ENCODE data around the gene TBC1D8.

The TBC1D8 gene

DNA sequence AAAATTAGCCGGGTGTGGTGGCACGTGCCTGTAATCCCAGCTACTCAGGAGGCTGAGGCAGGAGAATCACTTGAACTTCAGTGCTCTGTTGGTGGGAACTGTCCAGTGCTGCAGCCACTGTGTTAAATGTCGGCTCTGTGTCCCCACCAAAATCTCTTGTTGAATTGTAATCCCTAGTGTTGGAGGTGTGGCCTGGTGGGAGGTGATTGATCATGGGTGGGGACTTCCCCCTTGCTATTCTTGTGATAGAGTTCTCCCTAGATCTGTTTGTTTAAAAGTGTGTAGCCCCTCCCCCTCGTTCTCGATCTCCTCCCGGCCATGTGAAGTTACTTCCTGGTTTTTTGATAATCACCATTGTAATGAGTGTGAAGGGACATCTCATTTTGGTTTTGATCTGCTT lies 158.9 kb downstream of the TBC1D8 start:
- no peak overlapping the region for H3K27ac ChIP-seq (ENCODE audit: low read depth in 2 of 2, low read length in 2 of 2)
- no peaks in the 10 kb centered on the region for H3K9me3 ChIP-seq (ENCODE audit: control insufficient read depth in 2 of 2, low read length in 2 of 2)
- H3K4me3 ChIP-seq (ENCODE audit: low read length in 2 of 2): no peak overlapping the region
- no peaks in the 10 kb centered on the region for H3K27me3 ChIP-seq (ENCODE audit: control insufficient read depth in 2 of 2, insufficient read depth in 2 of 2, low read length in 2 of 2)
- peaks cover 9 to 13% of the 10 kb centered on the region in 2 donors for H3K36me3 ChIP-seq (ENCODE audit: control insufficient read depth in 2 of 2, insufficient read depth in 2 of 2, low read length in 2 of 2)
- H3K9ac ChIP-seq (ENCODE audit: low read depth in 1 of 2, low read length in 2 of 2): no peak overlapping the region
- no peaks in the 10 kb centered on the region for H3K4me1 ChIP-seq (ENCODE audit: control insufficient read depth in 2 of 2, insufficient read depth in 2 of 2, low read length in 2 of 2)

DNA sequence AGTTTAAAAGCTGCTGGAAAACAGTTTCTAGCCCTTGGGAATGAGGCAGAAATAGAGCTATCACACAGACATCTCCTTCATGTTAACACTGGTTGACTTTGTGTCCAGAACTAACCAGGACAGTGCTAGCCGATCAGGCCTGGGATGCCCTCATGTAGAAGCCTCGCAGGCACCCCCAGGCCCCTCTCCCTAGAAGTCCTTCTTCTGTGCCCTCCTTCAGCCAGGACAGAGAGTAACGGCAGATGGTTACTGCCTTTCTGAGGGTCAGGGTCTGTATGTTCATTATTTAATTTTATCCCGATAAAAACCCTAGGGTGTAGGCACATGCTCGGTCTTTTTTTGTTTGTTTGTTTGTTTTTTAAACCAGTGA lies 159.8 kb downstream of the TBC1D8 start:
- H3K4me3 ChIP-seq (ENCODE audit: low read length in 2 of 2): no peak overlapping the region
- H3K36me3 ChIP-seq (ENCODE audit: control insufficient read depth in 2 of 2, insufficient read depth in 2 of 2, low read length in 2 of 2): peaks cover 9 to 13% of the 10 kb centered on the region in 2 donors
- H3K9ac ChIP-seq (ENCODE audit: low read depth in 1 of 2, low read length in 2 of 2): no peak overlapping the region
- H3K27me3 ChIP-seq (ENCODE audit: control insufficient read depth in 2 of 2, insufficient read depth in 2 of 2, low read length in 2 of 2): no peaks in the 10 kb centered on the region
- no peaks in the 10 kb centered on the region for H3K9me3 ChIP-seq (ENCODE audit: control insufficient read depth in 2 of 2, low read length in 2 of 2)
- no peak overlapping the region for H3K27ac ChIP-seq (ENCODE audit: low read depth in 2 of 2, low read length in 2 of 2)
- H3K4me1 ChIP-seq (ENCODE audit: control insufficient read depth in 2 of 2, insufficient read depth in 2 of 2, low read length in 2 of 2): no peaks in the 10 kb centered on the region

DNA sequence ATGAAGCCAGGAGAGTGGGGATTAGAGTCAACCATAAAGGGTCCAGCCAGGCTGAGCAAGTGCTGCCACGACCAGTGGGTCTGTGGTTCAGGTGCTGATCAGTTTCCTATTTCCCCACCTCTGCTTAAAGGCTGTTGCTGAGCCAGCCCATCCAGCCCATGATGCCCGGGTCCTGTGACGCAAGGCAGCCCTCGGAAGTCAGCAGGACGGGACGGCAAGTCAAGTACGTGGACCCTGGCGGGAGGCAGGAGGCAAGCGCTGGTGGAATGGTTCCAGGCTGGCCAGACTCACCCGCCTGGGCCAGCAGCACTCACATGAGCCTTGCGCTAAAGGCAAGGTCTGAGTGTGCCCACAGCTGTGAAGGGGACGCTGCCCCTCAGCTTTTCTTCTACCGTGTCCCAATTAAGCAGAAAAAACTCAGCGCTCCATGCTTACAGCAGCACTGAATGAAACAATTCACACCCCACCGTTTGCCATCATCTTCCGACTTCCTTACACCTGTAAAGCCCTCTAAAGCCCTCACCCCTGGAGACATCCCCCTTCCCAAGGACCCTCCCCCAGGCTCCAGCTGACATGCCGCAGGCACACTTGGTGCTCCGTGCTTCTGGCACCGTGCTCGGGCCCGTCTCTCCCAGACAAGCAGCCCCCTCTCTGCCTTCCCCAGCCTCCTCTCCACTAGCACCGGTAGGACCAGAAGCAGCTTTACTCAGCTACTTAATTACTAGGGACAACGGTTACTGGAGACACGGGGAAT lies 160.4 kb downstream of the TBC1D8 start:
- H3K9me3 ChIP-seq (ENCODE audit: control insufficient read depth in 2 of 2, low read length in 2 of 2): no peaks in the 10 kb centered on the region
- H3K9ac ChIP-seq (ENCODE audit: low read depth in 1 of 2, low read length in 2 of 2): no peak overlapping the region
- H3K27ac ChIP-seq (ENCODE audit: low read depth in 2 of 2, low read length in 2 of 2): no peak overlapping the region
- peaks cover 9 to 13% of the 10 kb centered on the region in 2 donors for H3K36me3 ChIP-seq (ENCODE audit: control insufficient read depth in 2 of 2, insufficient read depth in 2 of 2, low read length in 2 of 2)
- H3K4me3 ChIP-seq (ENCODE audit: low read length in 2 of 2): no peak overlapping the region
- H3K27me3 ChIP-seq (ENCODE audit: control insufficient read depth in 2 of 2, insufficient read depth in 2 of 2, low read length in 2 of 2): no peaks in the 10 kb centered on the region
- H3K4me1 ChIP-seq (ENCODE audit: control insufficient read depth in 2 of 2, insufficient read depth in 2 of 2, low read length in 2 of 2): no peaks in the 10 kb centered on the region

DNA sequence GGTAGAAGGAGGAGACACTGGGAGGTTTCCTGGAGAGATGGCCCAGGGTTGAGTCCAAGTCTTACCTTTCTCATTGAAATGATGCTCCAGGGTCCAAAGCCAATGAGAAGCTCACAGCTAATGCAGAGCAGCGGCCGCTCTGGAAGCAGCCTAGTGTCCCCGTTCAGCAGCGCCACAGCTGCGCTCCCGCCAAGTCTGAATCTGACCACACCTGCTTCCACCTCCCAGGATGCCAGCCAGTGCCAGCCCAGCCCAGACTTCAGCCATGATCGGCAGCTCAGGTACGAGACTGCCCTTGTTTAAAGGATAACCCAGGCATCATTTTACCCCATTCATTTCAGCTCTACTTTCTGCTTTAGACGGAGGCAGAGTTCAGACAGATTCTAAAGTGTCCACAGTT lies 161.0 kb downstream of the TBC1D8 start:
- no peak overlapping the region for H3K9ac ChIP-seq (ENCODE audit: low read depth in 1 of 2, low read length in 2 of 2)
- H3K27ac ChIP-seq (ENCODE audit: low read depth in 2 of 2, low read length in 2 of 2): no peak overlapping the region
- H3K36me3 ChIP-seq (ENCODE audit: control insufficient read depth in 2 of 2, insufficient read depth in 2 of 2, low read length in 2 of 2): peaks cover 4 to 13% of the 10 kb centered on the region in 2 donors
- H3K4me3 ChIP-seq (ENCODE audit: low read length in 2 of 2): no peak overlapping the region
- H3K27me3 ChIP-seq (ENCODE audit: control insufficient read depth in 2 of 2, insufficient read depth in 2 of 2, low read length in 2 of 2): no peaks in the 10 kb centered on the region
- H3K9me3 ChIP-seq (ENCODE audit: control insufficient read depth in 2 of 2, low read length in 2 of 2): no peaks in the 10 kb centered on the region
- H3K4me1 ChIP-seq (ENCODE audit: control insufficient read depth in 2 of 2, insufficient read depth in 2 of 2, low read length in 2 of 2): no peaks in the 10 kb centered on the region

DNA sequence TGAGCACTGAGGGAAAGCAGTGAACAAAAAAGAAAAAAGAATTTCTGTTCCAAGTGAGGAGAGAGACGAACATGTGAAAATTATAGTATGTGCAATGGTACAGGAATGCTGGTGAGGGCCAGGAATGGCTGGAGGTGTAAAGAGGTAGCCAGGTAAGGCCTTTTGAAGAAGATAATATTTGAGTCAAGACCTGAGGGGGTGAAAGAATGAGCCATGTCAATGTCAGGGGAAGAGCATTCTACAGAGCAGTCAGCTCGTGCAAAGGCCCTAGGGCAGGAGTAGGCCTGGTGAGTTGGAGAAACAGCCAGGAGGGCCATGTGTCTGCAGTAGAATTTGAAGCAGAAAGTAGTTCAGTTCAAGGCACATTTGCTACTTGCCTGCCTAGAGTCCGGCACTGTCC lies 161.5 kb downstream of the TBC1D8 start:
- H3K9me3 ChIP-seq (ENCODE audit: control insufficient read depth in 2 of 2, low read length in 2 of 2): no peaks in the 10 kb centered on the region
- H3K27me3 ChIP-seq (ENCODE audit: control insufficient read depth in 2 of 2, insufficient read depth in 2 of 2, low read length in 2 of 2): no peaks in the 10 kb centered on the region
- peaks cover 1 to 10% of the 10 kb centered on the region in 2 donors for H3K36me3 ChIP-seq (ENCODE audit: control insufficient read depth in 2 of 2, insufficient read depth in 2 of 2, low read length in 2 of 2)
- H3K27ac ChIP-seq (ENCODE audit: low read depth in 2 of 2, low read length in 2 of 2): no peak overlapping the region
- H3K9ac ChIP-seq (ENCODE audit: low read depth in 1 of 2, low read length in 2 of 2): no peak overlapping the region
- no peaks in the 10 kb centered on the region for H3K4me1 ChIP-seq (ENCODE audit: control insufficient read depth in 2 of 2, insufficient read depth in 2 of 2, low read length in 2 of 2)
- H3K4me3 ChIP-seq (ENCODE audit: low read length in 2 of 2): no peak overlapping the region

DNA sequence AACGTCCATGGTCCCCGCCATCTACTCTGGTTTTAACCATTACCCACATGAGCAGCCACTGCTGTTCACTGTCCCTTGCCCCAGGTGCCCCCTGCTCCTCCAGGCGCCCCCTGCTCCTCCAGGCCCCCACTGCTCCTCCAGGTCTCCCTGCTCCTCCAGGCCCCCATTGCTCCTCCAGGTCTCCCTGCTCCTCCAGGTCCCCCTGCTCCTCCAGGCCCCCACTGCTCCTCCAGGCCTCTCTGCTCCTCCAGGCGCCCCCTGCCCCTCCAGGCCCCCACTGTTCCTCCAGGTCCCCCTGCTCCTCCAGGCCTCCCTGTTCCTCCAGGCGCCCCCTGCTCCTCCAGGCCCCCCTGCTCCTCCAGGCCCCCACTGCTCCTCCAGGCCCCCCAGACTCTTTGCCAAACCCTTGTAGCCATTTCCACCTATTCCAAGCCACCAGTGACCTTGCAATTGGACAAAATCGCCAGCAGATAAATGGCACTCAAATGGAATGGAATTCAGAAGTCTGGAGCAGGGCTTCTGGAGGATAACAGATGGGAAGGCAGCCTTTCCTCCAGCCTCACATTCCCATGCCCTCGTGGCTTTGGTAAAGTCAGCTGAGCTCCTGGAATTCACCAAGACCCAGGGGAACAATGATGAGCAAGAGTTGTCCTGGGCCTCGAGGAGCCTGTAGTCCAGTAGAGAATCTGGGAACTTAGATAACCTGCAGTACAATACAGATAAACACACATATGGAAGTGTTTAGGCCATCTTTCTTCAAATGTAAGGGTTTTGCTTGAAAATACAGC lies 162.4 kb downstream of the TBC1D8 start:
- H3K27me3 ChIP-seq (ENCODE audit: control insufficient read depth in 2 of 2, insufficient read depth in 2 of 2, low read length in 2 of 2): no peaks in the 10 kb centered on the region
- no peak overlapping the region for H3K27ac ChIP-seq (ENCODE audit: low read depth in 2 of 2, low read length in 2 of 2)
- no peaks in the 10 kb centered on the region for H3K4me1 ChIP-seq (ENCODE audit: control insufficient read depth in 2 of 2, insufficient read depth in 2 of 2, low read length in 2 of 2)
- H3K9me3 ChIP-seq (ENCODE audit: control insufficient read depth in 2 of 2, low read length in 2 of 2): no peaks in the 10 kb centered on the region
- H3K9ac ChIP-seq (ENCODE audit: low read depth in 1 of 2, low read length in 2 of 2): no peak overlapping the region
- H3K36me3 ChIP-seq (ENCODE audit: control insufficient read depth in 2 of 2, insufficient read depth in 2 of 2, low read length in 2 of 2): peaks cover 0 to 5% of the 10 kb centered on the region in 2 donors
- H3K4me3 ChIP-seq (ENCODE audit: low read length in 2 of 2): no peak overlapping the region

DNA sequence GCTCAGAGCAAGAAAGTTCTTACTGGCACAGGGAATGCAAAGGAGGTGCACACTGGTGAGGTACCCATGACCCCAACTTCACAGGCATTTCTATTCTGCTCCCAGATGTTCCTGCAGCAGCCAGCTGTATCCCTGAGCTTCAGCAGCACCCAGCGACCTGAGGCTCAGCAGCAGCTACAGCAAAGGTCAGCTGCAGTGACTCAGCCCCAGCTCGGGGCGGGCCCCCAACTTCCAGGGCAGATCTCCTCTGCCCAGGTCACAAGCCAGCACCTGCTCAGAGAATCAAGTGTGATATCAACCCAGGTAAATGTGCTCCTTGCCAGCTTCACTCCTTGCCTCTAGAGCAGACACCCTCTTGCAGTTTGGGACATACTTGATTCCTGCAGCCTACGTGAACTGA lies 163.2 kb downstream of the TBC1D8 start:
- no peaks in the 10 kb centered on the region for H3K27me3 ChIP-seq (ENCODE audit: control insufficient read depth in 2 of 2, insufficient read depth in 2 of 2, low read length in 2 of 2)
- H3K4me1 ChIP-seq (ENCODE audit: control insufficient read depth in 2 of 2, insufficient read depth in 2 of 2, low read length in 2 of 2): no peaks in the 10 kb centered on the region
- no peak overlapping the region for H3K9ac ChIP-seq (ENCODE audit: low read depth in 1 of 2, low read length in 2 of 2)
- H3K36me3 ChIP-seq (ENCODE audit: control insufficient read depth in 2 of 2, insufficient read depth in 2 of 2, low read length in 2 of 2): peaks cover 0 to 5% of the 10 kb centered on the region in 2 donors
- H3K4me3 ChIP-seq (ENCODE audit: low read length in 2 of 2): no peak overlapping the region
- H3K9me3 ChIP-seq (ENCODE audit: control insufficient read depth in 2 of 2, low read length in 2 of 2): no peaks in the 10 kb centered on the region
- no peak overlapping the region for H3K27ac ChIP-seq (ENCODE audit: low read depth in 2 of 2, low read length in 2 of 2)

DNA sequence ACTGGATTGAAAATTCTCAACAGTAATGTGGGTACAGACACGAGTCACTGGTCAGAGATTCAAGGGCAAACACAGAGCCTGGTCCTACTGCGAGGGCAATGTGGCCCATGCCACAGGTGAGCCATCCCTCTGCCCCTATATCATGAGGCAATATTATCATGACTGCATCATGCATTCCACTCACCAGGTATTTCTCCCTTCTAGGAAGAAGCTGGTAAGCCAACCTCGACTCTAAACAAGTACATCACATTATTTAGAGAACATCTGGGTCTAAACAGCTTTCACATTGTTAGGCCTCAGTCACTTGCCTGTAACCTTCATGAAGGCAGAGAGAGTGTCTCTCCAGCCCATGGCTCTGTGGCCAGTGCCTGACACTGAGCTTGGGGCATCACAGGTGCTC lies 163.6 kb downstream of the TBC1D8 start:
- no peaks in the 10 kb centered on the region for H3K9me3 ChIP-seq (ENCODE audit: control insufficient read depth in 2 of 2, low read length in 2 of 2)
- H3K27me3 ChIP-seq (ENCODE audit: control insufficient read depth in 2 of 2, insufficient read depth in 2 of 2, low read length in 2 of 2): no peaks in the 10 kb centered on the region
- no peaks in the 10 kb centered on the region for H3K4me1 ChIP-seq (ENCODE audit: control insufficient read depth in 2 of 2, insufficient read depth in 2 of 2, low read length in 2 of 2)
- H3K4me3 ChIP-seq (ENCODE audit: low read length in 2 of 2): no peak overlapping the region
- H3K36me3 ChIP-seq (ENCODE audit: control insufficient read depth in 2 of 2, insufficient read depth in 2 of 2, low read length in 2 of 2): peaks cover 0 to 5% of the 10 kb centered on the region in 2 donors
- H3K9ac ChIP-seq (ENCODE audit: low read depth in 1 of 2, low read length in 2 of 2): no peak overlapping the region
- no peak overlapping the region for H3K27ac ChIP-seq (ENCODE audit: low read depth in 2 of 2, low read length in 2 of 2)

DNA sequence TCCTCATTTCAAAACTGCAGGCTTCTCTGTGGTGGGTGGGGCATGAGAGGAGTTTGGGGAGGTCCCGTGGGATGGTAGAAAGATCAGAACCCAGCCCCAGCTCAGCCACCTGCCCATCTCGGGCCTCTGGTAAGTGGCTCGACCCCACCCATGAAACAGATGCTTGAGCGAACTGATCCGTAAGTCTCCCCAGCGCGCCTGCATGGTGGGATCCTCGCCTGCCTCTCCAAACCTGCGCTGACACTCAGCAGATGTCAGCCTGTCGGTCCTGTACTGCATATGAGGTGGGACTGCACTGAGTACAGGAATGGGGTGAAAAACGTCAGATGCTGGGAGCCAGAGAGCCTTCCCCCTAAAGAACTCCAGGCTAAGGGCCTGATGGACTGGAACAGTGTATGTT lies 165.0 kb downstream of the TBC1D8 start:
- Histone ChIP-seq H3K4me1 (ENCODE audit: control insufficient read depth in 2 of 2, insufficient read depth in 2 of 2, low read length in 2 of 2) (no peaks in the 10 kb centered on the region), H3K9me3 (ENCODE audit: control insufficient read depth in 2 of 2, low read length in 2 of 2) (no peaks in the 10 kb centered on the region), H3K4me3 (ENCODE audit: low read length in 2 of 2) (no peak overlapping the region), H3K27ac (ENCODE audit: low read depth in 2 of 2, low read length in 2 of 2) (no peak overlapping the region), H3K27me3 (ENCODE audit: control insufficient read depth in 2 of 2, insufficient read depth in 2 of 2, low read length in 2 of 2) (no peaks in the 10 kb centered on the region), H3K9ac (ENCODE audit: low read depth in 1 of 2, low read length in 2 of 2) (no peak overlapping the region), H3K36me3 (ENCODE audit: control insufficient read depth in 2 of 2, insufficient read depth in 2 of 2, low read length in 2 of 2) (peaks cover 0 to 5% of the 10 kb centered on the region in 2 donors)

DNA sequence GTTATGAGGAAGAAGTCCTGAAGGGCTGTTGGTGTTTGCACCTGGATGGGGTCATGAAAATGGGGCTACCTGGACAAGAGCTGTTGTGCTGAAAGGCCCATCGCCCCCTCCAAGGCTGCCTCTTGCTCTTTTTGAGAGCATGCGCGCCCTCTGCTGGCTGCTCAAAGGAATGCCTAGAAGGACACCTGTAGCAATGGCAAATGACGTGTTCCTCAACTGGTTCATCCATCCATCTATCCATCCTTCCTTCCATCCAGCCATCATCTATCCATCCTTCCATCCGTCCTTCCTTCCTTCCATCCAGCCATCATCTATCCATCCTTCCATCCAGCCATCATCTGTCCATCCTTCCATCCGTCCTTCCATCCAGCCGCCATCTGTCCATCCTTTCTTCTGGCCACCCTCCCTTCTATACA lies 166.3 kb downstream of the TBC1D8 start:
- Histone ChIP-seq H3K27me3 (ENCODE audit: control insufficient read depth in 2 of 2, insufficient read depth in 2 of 2, low read length in 2 of 2) (no peaks in the 10 kb centered on the region), H3K4me1 (ENCODE audit: control insufficient read depth in 2 of 2, insufficient read depth in 2 of 2, low read length in 2 of 2) (no peaks in the 10 kb centered on the region), H3K27ac (ENCODE audit: low read depth in 2 of 2, low read length in 2 of 2) (no peak overlapping the region), H3K9me3 (ENCODE audit: control insufficient read depth in 2 of 2, low read length in 2 of 2) (no peaks in the 10 kb centered on the region), H3K36me3 (ENCODE audit: control insufficient read depth in 2 of 2, insufficient read depth in 2 of 2, low read length in 2 of 2) (no peaks in the 10 kb centered on the region), H3K4me3 (ENCODE audit: low read length in 2 of 2) (no peak overlapping the region), H3K9ac (ENCODE audit: low read depth in 1 of 2, low read length in 2 of 2) (no peak overlapping the region)
